HL-60 (cell line): Measurements from ENCODE around the gene PTPRN2.

Experiments
- GABPA ChIP-seq: IDR thresholded peaks from 2 replicates; pipeline ENCODE4 v1.6.1; 2012; ENCODE audit warnings: low read depth
- REST ChIP-seq: IDR thresholded peaks from 2 replicates; pipeline ENCODE4 v1.6.1; 2012; ENCODE audit warnings: low read depth; ENCODE audit not compliant: insufficient replicate concordance

GRCh38 chr7:158495216-158495615, 92.4 kb downstream of the PTPRN2 start:
- no peak for TF ChIP-seq GABPA
- no peak for TF ChIP-seq REST
